HepG2 (cell line): ENCODE measurements around the gene DGAT2. TPM values are rescaled to one million over a fixed set of nuclear protein-coding genes. Genes with fewer than 3 reads are reported as not detected.

Source experiments
- HMGXB4 ChIP-seq, 2 experiments: sonication (generic) in 1 of 2; formaldehyde crosslinking in 1 of 2; IDR thresholded peaks; 2 replicates each; pipeline versions ENCODE4 v1.4.0 to v1.6.1; 2018 to 2020; ENCODE audit warnings: missing genetic modification reagents in 2 of 2, borderline replicate concordance in 1 of 2, low read depth in 1 of 2, mild to moderate bottlenecking in 1 of 2, missing biosample characterization in 1 of 2
- KDM2A ChIP-seq: sonication (generic); formaldehyde crosslinking; IDR thresholded peaks from 2 replicates; pipeline ENCODE4 v1.4.0; 2020; ENCODE audit warnings: low read depth, missing genetic modification reagents, borderline replicate concordance
- KLF12 ChIP-seq: sonication (generic); formaldehyde crosslinking; IDR thresholded peaks from 2 replicates; pipeline ENCODE4 v1.4.0; 2020; ENCODE audit warnings: missing genetic modification reagents, borderline replicate concordance
- NFYB ChIP-seq: sonication (generic); formaldehyde crosslinking; IDR thresholded peaks from 2 replicates; pipeline ENCODE4 v1.4.0; 2020; ENCODE audit warnings: missing genetic modification reagents
- NR2F2 ChIP-seq: IDR thresholded peaks from 2 replicates; pipeline ENCODE4 v1.6.1; 2012; ENCODE audit warnings: low read depth, inconsistent platforms, borderline replicate concordance
- NRL ChIP-seq: sonication (generic); formaldehyde crosslinking; IDR thresholded peaks from 2 replicates; pipeline ENCODE4 v1.5.0; 2020; ENCODE audit warnings: missing genetic modification reagents, mild to moderate bottlenecking, moderate library complexity, borderline replicate concordance
- PHF20 ChIP-seq: sonication (generic); formaldehyde crosslinking; IDR thresholded peaks from 2 replicates; pipeline ENCODE4 v1.5.0; 2020; ENCODE audit warnings: mild to moderate bottlenecking, missing genetic modification reagents
- POGZ ChIP-seq: sonication (generic); formaldehyde crosslinking; IDR thresholded peaks from 2 replicates; pipeline ENCODE4 v1.4.0; 2020; ENCODE audit warnings: mild to moderate bottlenecking, missing genetic modification reagents
- RELA ChIP-seq: sonication (generic); formaldehyde crosslinking; IDR thresholded peaks from 2 replicates; pipeline ENCODE4 v1.4.0; 2020; ENCODE audit warnings: missing genetic modification reagents
- RFX1 ChIP-seq: fragments of 450-650 bp; IDR thresholded peaks from 2 replicates; pipeline ENCODE4 v1.6.1; 2017
- THYN1 ChIP-seq: sonication (generic); formaldehyde crosslinking; IDR thresholded peaks from 2 replicates; pipeline ENCODE4 v1.8.1; 2023; ENCODE audit warnings: low read depth, mild to moderate bottlenecking, moderate library complexity, missing genetic modification reagents, borderline replicate concordance
- TMF1 ChIP-seq: sonication (generic); formaldehyde crosslinking; IDR thresholded peaks from 2 replicates; pipeline ENCODE4 v1.8.1; 2022; ENCODE audit warnings: low read depth, missing genetic modification reagents
- ZBTB37 ChIP-seq: sonication (generic); formaldehyde crosslinking; IDR thresholded peaks from 2 replicates; pipeline ENCODE4 v1.4.0; 2020; ENCODE audit warnings: mild to moderate bottlenecking, missing genetic modification reagents
- ZBTB42 ChIP-seq: sonication (generic); formaldehyde crosslinking; IDR thresholded peaks from 2 replicates; pipeline ENCODE4 v1.5.0; 2020; ENCODE audit warnings: mild to moderate bottlenecking, missing genetic modification reagents
- ZFYVE20 ChIP-seq: sonication (generic); formaldehyde crosslinking; IDR thresholded peaks from 2 replicates; pipeline ENCODE4 v1.8.0; 2023; ENCODE audit warnings: low read depth, mild to moderate bottlenecking, moderate library complexity, missing genetic modification reagents, borderline replicate concordance
- ZNF576 ChIP-seq: sonication (generic); formaldehyde crosslinking; IDR thresholded peaks from 2 replicates; pipeline ENCODE4 v1.4.0; 2020; ENCODE audit warnings: mild to moderate bottlenecking, missing genetic modification reagents
- ZNF670 ChIP-seq: sonication (generic); formaldehyde crosslinking; IDR thresholded peaks from 2 replicates; pipeline ENCODE4 v1.8.0; 2022; ENCODE audit warnings: mild to moderate bottlenecking, missing genetic modification reagents, borderline replicate concordance
- ZNF761 ChIP-seq: sonication (generic); formaldehyde crosslinking; conservative IDR thresholded peaks from 2 replicates; pipeline ENCODE4 v1.4.0; 2020; ENCODE audit warnings: mild to moderate bottlenecking, missing genetic modification reagents
- ZNF788 ChIP-seq: sonication (generic); formaldehyde crosslinking; IDR thresholded peaks from 2 replicates; pipeline ENCODE4 v1.5.0; 2020; ENCODE audit warnings: mild to moderate bottlenecking, missing genetic modification reagents, borderline replicate concordance
- ZNF883 ChIP-seq: sonication (generic); formaldehyde crosslinking; IDR thresholded peaks from 2 replicates; pipeline ENCODE4 v1.5.1; 2020; ENCODE audit warnings: mild to moderate bottlenecking, missing genetic modification reagents; ENCODE audit errors: not compliant biosample characterization
- polyA plus RNA-seq, 8 experiments: library from polyadenylated mRNA; depleted of rRNA in 3 of 8; stranded (reverse) in 7 of 8; unstranded in 1 of 8; fragments of >200 nt; fragmentation: Illumina TruSeq in 4 of 8; extraction: Trizol in 4 of 8; gene quantifications; 2 replicates each; pipeline versions ENCODE4 v1.2.1 to v1.2.3, GENCODE V29; 2011 to 2016; ENCODE audit warnings: low read depth in 4 of 8, missing spikeins in 1 of 8, mixed read lengths in 1 of 8; ENCODE audit not compliant: insufficient read depth in 1 of 8
- total RNA-seq, 5 experiments: library from RNA; depleted of rRNA; stranded (reverse); fragments of >200 nt; fragmentation: Illumina TruSeq; extraction: Trizol; gene quantifications; 2 replicates each; pipeline ENCODE4 v1.2.3, GENCODE V29; 2016; ENCODE audit warnings: low read depth in 1 of 5
- TF ChIP-seq, protein P1 (sequence below): sonication (generic); formaldehyde crosslinking; IDR thresholded peaks from 2 replicates; pipeline ENCODE4 v1.4.0; 2020; ENCODE audit warnings: missing genetic modification reagents
- TF ChIP-seq, protein P2 (sequence below): sonication (generic); formaldehyde crosslinking; conservative IDR thresholded peaks from 2 replicates; pipeline ENCODE4 v1.4.0; 2020; ENCODE audit warnings: missing genetic modification reagents

DGAT2 gene
- total and polyA plus RNA-seq, 2 of the 13 experiments (the other 11 are each of a cell fraction or from before 2014, with no cell fraction given): 39.0 to 65.6 TPM

- TF ChIP-seq, protein P1, sequence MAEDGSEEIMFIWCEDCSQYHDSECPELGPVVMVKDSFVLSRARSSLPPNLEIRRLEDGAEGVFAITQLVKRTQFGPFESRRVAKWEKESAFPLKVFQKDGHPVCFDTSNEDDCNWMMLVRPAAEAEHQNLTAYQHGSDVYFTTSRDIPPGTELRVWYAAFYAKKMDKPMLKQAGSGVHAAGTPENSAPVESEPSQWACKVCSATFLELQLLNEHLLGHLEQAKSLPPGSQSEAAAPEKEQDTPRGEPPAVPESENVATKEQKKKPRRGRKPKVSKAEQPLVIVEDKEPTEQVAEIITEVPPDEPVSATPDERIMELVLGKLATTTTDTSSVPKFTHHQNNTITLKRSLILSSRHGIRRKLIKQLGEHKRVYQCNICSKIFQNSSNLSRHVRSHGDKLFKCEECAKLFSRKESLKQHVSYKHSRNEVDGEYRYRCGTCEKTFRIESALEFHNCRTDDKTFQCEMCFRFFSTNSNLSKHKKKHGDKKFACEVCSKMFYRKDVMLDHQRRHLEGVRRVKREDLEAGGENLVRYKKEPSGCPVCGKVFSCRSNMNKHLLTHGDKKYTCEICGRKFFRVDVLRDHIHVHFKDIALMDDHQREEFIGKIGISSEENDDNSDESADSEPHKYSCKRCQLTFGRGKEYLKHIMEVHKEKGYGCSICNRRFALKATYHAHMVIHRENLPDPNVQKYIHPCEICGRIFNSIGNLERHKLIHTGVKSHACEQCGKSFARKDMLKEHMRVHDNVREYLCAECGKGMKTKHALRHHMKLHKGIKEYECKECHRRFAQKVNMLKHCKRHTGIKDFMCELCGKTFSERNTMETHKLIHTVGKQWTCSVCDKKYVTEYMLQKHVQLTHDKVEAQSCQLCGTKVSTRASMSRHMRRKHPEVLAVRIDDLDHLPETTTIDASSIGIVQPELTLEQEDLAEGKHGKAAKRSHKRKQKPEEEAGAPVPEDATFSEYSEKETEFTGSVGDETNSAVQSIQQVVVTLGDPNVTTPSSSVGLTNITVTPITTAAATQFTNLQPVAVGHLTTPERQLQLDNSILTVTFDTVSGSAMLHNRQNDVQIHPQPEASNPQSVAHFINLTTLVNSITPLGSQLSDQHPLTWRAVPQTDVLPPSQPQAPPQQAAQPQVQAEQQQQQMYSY (CRISPR knock-in tag): no peak
- no peak for TF ChIP-seq ZNF883 (CRISPR knock-in tag)
- no peak for TF ChIP-seq ZNF670
- no peak for TF ChIP-seq POGZ (CRISPR knock-in tag)
- no peak for TF ChIP-seq ZBTB37 (CRISPR knock-in tag)
- TF ChIP-seq, protein P2, sequence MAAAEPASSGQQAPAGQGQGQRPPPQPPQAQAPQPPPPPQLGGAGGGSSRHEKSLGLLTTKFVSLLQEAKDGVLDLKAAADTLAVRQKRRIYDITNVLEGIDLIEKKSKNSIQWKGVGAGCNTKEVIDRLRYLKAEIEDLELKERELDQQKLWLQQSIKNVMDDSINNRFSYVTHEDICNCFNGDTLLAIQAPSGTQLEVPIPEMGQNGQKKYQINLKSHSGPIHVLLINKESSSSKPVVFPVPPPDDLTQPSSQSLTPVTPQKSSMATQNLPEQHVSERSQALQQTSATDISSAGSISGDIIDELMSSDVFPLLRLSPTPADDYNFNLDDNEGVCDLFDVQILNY (CRISPR knock-in tag): no peak
- peak; percentile 24; the same call in 1 of the 2 replicates for TF ChIP-seq PHF20 (CRISPR knock-in tag)
- TF ChIP-seq NRL (CRISPR knock-in tag): peak; percentile 15; the same call in 1 of the 2 replicates
- TF ChIP-seq HMGXB4 (CRISPR knock-in tag; IDR thresholded peaks at IDR 0.05; ENCODE audit: borderline replicate concordance in 1 of 2, low read depth in 1 of 2): peak in 1 of 2 experiments; percentile 69; a peak in 1 of 4 replicates
- no peak for TF ChIP-seq RELA (CRISPR knock-in tag)
- peak; percentile 94 for TF ChIP-seq NFYB (CRISPR knock-in tag)
- TF ChIP-seq ZBTB42 (CRISPR knock-in tag): no peak
- TF ChIP-seq ZNF761 (CRISPR knock-in tag): no peak
- no peak for TF ChIP-seq KLF12
- no peak; the same call in 1 of the 2 replicates for TF ChIP-seq KDM2A (CRISPR knock-in tag)
- no peak for TF ChIP-seq TMF1
- no peak for TF ChIP-seq ZNF576
- no peak for TF ChIP-seq ZFYVE20 (CRISPR knock-in tag)
- TF ChIP-seq THYN1 (CRISPR knock-in tag): no peak
- no peak for TF ChIP-seq NR2F2
- TF ChIP-seq RFX1: peak; percentile 94
- peak; percentile 48; the same call in 1 of the 2 replicates for TF ChIP-seq ZNF788 (CRISPR knock-in tag)
These were observed 46.2 kb downstream of the DGAT2 start, which contains the start of gene UVRAG (continued) for GRCh38 chr11:75814677-75815344.
